Measurements from ENCODE around the gene NAE1. TPM values are rescaled to one million over a fixed set of nuclear protein-coding genes. Genes with fewer than 3 reads are reported as not detected.

Gene NAE1
- total RNA-seq, 1 donor from 2014 or later = 63.9 TPM

GRCh38 chr16:66863707-66864106 is 32.9 kb upstream of the NAE1 start:
- Mint-ChIP-seq H3K27me3 (ENCODE audit: unreplicated experiment) (peaks cover 5% of the 10 kb centered on the region), H3K4me1 (ENCODE audit: unreplicated experiment) (peaks cover 2% of the 10 kb centered on the region), H3K4me3 (ENCODE audit: unreplicated experiment) (no peak overlapping the region), H3K36me3 (ENCODE audit: low read depth, unreplicated experiment) (no peaks in the 10 kb centered on the region), H3K27ac (ENCODE audit: unreplicated experiment) (no peak overlapping the region), H3K9me3 (ENCODE audit: unreplicated experiment) (no peaks in the 10 kb centered on the region)
- no peak for DNase-seq (ENCODE audit: low spot score)
- TF ChIP-seq CTCF (IDR thresholded peaks at IDR 0.05; ENCODE audit: unreplicated experiment) = no peak

GRCh38 chr16:66862023-66862520 is 31.3 kb upstream of the NAE1 start:
- no peak for DNase-seq (ENCODE audit: low spot score)
- no peaks in the 10 kb centered on the region for H3K4me1 Mint-ChIP-seq (ENCODE audit: unreplicated experiment)
- no peaks in the 10 kb centered on the region for H3K36me3 Mint-ChIP-seq (ENCODE audit: low read depth, unreplicated experiment)
- no peak for TF ChIP-seq CTCF (IDR thresholded peaks at IDR 0.05; ENCODE audit: unreplicated experiment)
- peaks cover 3% of the 10 kb centered on the region for H3K27me3 Mint-ChIP-seq (ENCODE audit: unreplicated experiment)
- no peak overlapping the region for H3K4me3 Mint-ChIP-seq (ENCODE audit: unreplicated experiment)
- H3K27ac Mint-ChIP-seq (ENCODE audit: unreplicated experiment) = no peak overlapping the region
- H3K9me3 Mint-ChIP-seq (ENCODE audit: unreplicated experiment) = no peaks in the 10 kb centered on the region

GRCh38 chr16:66859397-66860068 is 28.8 kb upstream of the NAE1 start:
- peaks cover 3% of the 10 kb centered on the region for H3K27me3 Mint-ChIP-seq (ENCODE audit: unreplicated experiment)
- H3K4me1 Mint-ChIP-seq (ENCODE audit: unreplicated experiment) = no peaks in the 10 kb centered on the region
- no peak for TF ChIP-seq CTCF (IDR thresholded peaks at IDR 0.05; ENCODE audit: unreplicated experiment)
- no peaks in the 10 kb centered on the region for H3K36me3 Mint-ChIP-seq (ENCODE audit: low read depth, unreplicated experiment)
- no peak overlapping the region for H3K27ac Mint-ChIP-seq (ENCODE audit: unreplicated experiment)
- no peaks in the 10 kb centered on the region for H3K9me3 Mint-ChIP-seq (ENCODE audit: unreplicated experiment)
- no peak overlapping the region for H3K4me3 Mint-ChIP-seq (ENCODE audit: unreplicated experiment)
- DNase-seq (ENCODE audit: low spot score) = no peak

GRCh38 chr16:66858740-66859396 is 28.1 kb upstream of the NAE1 start:
- no peaks in the 10 kb centered on the region for H3K9me3 Mint-ChIP-seq (ENCODE audit: unreplicated experiment)
- no peaks in the 10 kb centered on the region for H3K36me3 Mint-ChIP-seq (ENCODE audit: low read depth, unreplicated experiment)
- no peak overlapping the region for H3K27ac Mint-ChIP-seq (ENCODE audit: unreplicated experiment)
- no peaks in the 10 kb centered on the region for H3K27me3 Mint-ChIP-seq (ENCODE audit: unreplicated experiment)
- no peak for DNase-seq (ENCODE audit: low spot score)
- no peak overlapping the region for H3K4me3 Mint-ChIP-seq (ENCODE audit: unreplicated experiment)
- H3K4me1 Mint-ChIP-seq (ENCODE audit: unreplicated experiment) = no peaks in the 10 kb centered on the region
- TF ChIP-seq CTCF (IDR thresholded peaks at IDR 0.05; ENCODE audit: unreplicated experiment) = no peak

GRCh38 chr16:66857437-66857836 is 26.7 kb upstream of the NAE1 start:
- no peaks in the 10 kb centered on the region for H3K27me3 Mint-ChIP-seq (ENCODE audit: unreplicated experiment)
- H3K9me3 Mint-ChIP-seq (ENCODE audit: unreplicated experiment) = no peaks in the 10 kb centered on the region
- no peak for TF ChIP-seq CTCF (IDR thresholded peaks at IDR 0.05; ENCODE audit: unreplicated experiment)
- no peaks in the 10 kb centered on the region for H3K4me1 Mint-ChIP-seq (ENCODE audit: unreplicated experiment)
- H3K36me3 Mint-ChIP-seq (ENCODE audit: low read depth, unreplicated experiment) = no peaks in the 10 kb centered on the region
- no peak overlapping the region for H3K4me3 Mint-ChIP-seq (ENCODE audit: unreplicated experiment)
- H3K27ac Mint-ChIP-seq (ENCODE audit: unreplicated experiment) = no peak overlapping the region
- DNase-seq (ENCODE audit: low spot score) = no peak

Data from endothelial cell (in vitro differentiated cells).